Gastroesophageal sphincter (tissue), 3 donors: ENCODE results near the gene ACADVL.

Source experiments
- POLR2A ChIP-seq, 2 donors: fragments of 450-650 bp; IDR thresholded peaks; one replicate each; pipeline ENCODE4 v1.6.1; 2017; ENCODE audit warnings: antibody characterized with exemption in 2 of 2, mild to moderate bottlenecking in 2 of 2, moderate library complexity in 1 of 2
- POLR2AphosphoS5 ChIP-seq: sonication (generic); formaldehyde crosslinking; IDR thresholded peaks from one replicate; pipeline ENCODE4 v1.6.1; 2017; ENCODE audit warnings: antibody characterized with exemption
- TF ChIP-seq, protein P1 (sequence below), 4 experiments: fragments of 200-600 bp in 2 of 4; fragments of 450-650 bp in 2 of 4; sonication (generic) in 1 of 4; IDR thresholded peaks; one replicate each; pipeline ENCODE4 v1.5.1; 2017 to 2019; ENCODE audit warnings: antibody characterized with exemption in 4 of 4, mild to moderate bottlenecking in 2 of 4, moderate library complexity in 2 of 4

DNA sequence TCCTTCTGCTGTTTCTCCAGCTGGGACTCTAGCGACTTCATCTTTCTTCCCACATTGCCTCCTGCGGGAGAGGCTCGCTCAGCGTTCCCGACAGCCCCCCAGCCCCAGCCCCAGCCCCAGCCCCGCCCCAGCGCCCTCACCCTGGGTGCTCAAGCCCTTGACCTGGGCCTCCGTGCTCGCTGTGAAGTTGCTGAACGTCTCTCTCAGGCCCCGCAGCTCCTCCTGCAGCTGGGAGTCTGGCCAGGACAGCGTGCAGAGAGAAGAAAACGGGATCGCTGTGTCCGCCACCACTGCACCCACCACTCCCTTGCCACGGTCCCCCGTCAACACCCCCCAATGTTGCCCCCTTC, 42.9 kb upstream of the ACADVL start:
- TF ChIP-seq, protein P1, sequence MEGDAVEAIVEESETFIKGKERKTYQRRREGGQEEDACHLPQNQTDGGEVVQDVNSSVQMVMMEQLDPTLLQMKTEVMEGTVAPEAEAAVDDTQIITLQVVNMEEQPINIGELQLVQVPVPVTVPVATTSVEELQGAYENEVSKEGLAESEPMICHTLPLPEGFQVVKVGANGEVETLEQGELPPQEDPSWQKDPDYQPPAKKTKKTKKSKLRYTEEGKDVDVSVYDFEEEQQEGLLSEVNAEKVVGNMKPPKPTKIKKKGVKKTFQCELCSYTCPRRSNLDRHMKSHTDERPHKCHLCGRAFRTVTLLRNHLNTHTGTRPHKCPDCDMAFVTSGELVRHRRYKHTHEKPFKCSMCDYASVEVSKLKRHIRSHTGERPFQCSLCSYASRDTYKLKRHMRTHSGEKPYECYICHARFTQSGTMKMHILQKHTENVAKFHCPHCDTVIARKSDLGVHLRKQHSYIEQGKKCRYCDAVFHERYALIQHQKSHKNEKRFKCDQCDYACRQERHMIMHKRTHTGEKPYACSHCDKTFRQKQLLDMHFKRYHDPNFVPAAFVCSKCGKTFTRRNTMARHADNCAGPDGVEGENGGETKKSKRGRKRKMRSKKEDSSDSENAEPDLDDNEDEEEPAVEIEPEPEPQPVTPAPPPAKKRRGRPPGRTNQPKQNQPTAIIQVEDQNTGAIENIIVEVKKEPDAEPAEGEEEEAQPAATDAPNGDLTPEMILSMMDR (IDR thresholded peaks at IDR 0.05): no peak
- TF ChIP-seq POLR2A (IDR thresholded peaks at IDR 0.05) (no peak), POLR2AphosphoS5 (no peak)
